Measurements from ENCODE around the gene SZT2.

DNA sequence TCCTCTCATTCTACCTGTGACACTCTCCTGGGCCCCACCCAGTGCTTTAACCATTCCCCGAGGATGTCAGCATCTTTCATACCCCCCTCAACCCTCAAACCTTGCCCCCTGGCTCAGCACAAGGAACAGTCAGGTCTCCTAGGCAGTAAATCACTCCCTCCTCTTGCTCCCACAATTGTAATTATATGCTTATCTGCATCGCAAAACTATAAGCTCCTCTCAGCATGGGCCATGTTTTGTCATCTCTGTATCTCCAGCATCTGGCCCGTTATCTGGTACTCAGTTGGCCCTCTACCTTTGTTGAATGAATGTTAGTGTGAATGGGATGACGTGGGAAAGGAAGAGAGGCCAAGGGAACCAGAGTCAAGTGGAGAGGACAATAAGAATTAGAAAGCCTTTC, 19.1 kb upstream of the SZT2 start:
- TF ChIP-seq CTCF (IDR thresholded peaks at IDR 0.05 in 8 of 11, conservative IDR thresholded peaks at IDR 0.05 in 3 of 11) (no peak), POLR2AphosphoS5 (IDR thresholded peaks at IDR 0.05) (no peak)

Data from spleen (tissue), 7 donors.